Germinal center (tissue), 1 donor: Measurements from ENCODE around the gene CAMK2N2.

Experiments
- DNase-seq: peaks from one replicate; pipeline ENCODE4 v3.0.0; 2012; ENCODE audit warnings: mixed read lengths, low spot score

Gene CAMK2N2

GRCh38 chr3:184222521-184222920, 38.8 kb downstream of the CAMK2N2 start:
- no peak for DNase-seq

GRCh38 chr3:184218814-184219213, 42.5 kb downstream of the CAMK2N2 start:
- DNase-seq, result no peak

DNA sequence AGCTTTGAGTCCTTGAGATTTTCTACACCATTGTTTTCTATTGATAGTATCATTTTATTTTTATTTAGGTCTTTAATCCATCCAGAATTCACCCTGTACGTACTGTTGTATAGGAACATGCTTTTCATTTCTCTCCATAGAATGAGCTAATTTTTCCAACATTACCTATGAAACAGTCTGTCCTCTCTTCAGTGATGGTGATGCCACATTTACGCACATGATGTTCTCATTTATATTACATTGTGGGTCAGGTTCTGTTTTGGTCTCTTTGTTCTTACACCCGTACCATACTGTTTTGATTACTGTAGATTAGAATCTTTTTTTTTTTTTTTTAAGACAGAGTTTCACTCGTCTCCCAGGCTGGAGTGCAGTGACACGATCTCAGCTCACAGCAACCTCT, 49.6 kb downstream of the CAMK2N2 start:
- DNase-seq, result no peak

DNA sequence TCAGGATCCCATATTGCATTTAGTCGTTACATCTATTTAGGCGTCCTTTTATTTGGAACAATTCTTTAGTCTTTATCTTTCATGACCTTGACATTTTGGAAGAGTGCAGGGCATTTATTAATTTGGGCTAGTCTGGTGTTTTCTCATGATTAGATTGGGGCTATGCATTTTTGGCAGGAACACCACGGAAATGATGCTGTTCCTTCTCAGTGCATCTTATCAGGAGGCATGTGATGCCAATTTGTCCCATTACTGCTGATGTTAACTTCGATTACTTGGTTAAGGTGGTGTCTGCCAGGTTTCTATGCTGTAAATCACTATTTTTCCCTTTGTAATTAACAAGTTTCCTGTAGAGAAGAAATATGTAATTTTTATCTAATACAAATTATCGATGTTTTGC, 50.1 kb downstream of the CAMK2N2 start:
- no peak for DNase-seq
